ENCODE measurements around the gene SSR1. TPM values are rescaled to one million over a fixed set of nuclear protein-coding genes. Genes with fewer than 3 reads are reported as not detected.

Gene SSR1
- total RNA-seq, 1 donor: 205 TPM

DNA sequence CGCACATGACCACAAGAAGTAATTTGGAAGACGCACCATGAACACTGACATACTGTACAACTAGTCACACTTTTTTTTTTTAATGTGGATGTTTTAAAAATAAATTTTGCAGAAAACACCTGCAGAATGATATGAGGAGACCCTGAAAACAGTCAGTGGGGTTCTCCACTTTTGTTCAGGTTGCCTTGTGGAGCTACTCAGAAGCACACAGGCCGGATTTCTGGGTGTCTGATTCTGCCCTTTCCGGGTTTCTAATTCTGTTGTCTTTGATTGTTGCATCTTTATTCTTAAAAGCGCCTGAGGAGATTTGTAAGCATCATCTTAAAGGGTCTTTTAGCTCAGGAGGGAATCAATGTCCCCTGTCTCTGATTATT lies 74.5 kb downstream of the SSR1 start:
- TF ChIP-seq, protein P1, sequence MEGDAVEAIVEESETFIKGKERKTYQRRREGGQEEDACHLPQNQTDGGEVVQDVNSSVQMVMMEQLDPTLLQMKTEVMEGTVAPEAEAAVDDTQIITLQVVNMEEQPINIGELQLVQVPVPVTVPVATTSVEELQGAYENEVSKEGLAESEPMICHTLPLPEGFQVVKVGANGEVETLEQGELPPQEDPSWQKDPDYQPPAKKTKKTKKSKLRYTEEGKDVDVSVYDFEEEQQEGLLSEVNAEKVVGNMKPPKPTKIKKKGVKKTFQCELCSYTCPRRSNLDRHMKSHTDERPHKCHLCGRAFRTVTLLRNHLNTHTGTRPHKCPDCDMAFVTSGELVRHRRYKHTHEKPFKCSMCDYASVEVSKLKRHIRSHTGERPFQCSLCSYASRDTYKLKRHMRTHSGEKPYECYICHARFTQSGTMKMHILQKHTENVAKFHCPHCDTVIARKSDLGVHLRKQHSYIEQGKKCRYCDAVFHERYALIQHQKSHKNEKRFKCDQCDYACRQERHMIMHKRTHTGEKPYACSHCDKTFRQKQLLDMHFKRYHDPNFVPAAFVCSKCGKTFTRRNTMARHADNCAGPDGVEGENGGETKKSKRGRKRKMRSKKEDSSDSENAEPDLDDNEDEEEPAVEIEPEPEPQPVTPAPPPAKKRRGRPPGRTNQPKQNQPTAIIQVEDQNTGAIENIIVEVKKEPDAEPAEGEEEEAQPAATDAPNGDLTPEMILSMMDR (IDR thresholded peaks at IDR 0.05; ENCODE audit: insufficient read depth, low read length): no peak
- H3K4me3 ChIP-seq (ENCODE audit: low read depth, low read length): no peak overlapping the region
- DNase-seq (ENCODE audit: low read depth): no peak

DNA sequence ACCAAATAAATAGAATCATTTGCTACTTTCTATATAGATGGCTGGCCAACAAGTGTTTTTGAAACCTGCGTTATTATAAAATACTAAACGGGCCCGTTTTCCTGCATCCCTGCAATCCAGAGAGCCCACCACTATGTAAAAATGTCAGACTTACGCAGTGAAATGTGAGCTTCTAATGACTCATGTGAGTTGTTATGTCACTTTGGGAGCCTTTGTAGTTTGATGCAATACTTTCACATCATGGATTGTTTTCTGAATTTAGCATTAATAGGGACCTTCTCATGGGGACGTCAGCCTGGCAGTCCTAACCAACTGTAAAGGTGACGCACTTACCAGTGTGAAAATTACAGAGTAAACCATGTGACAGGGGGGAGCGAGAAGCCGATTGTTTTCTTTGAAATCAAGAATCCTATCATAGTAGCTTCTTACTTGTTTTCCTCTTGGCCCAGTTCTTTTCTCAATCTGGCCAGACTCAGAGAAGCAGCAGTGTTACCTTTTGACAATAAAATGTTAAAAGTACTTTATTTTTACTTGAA lies 75.3 kb downstream of the SSR1 start:
- TF ChIP-seq, protein P1 (IDR thresholded peaks at IDR 0.05; ENCODE audit: insufficient read depth, low read length): no peak
- no peak for DNase-seq (ENCODE audit: low read depth)

DNA sequence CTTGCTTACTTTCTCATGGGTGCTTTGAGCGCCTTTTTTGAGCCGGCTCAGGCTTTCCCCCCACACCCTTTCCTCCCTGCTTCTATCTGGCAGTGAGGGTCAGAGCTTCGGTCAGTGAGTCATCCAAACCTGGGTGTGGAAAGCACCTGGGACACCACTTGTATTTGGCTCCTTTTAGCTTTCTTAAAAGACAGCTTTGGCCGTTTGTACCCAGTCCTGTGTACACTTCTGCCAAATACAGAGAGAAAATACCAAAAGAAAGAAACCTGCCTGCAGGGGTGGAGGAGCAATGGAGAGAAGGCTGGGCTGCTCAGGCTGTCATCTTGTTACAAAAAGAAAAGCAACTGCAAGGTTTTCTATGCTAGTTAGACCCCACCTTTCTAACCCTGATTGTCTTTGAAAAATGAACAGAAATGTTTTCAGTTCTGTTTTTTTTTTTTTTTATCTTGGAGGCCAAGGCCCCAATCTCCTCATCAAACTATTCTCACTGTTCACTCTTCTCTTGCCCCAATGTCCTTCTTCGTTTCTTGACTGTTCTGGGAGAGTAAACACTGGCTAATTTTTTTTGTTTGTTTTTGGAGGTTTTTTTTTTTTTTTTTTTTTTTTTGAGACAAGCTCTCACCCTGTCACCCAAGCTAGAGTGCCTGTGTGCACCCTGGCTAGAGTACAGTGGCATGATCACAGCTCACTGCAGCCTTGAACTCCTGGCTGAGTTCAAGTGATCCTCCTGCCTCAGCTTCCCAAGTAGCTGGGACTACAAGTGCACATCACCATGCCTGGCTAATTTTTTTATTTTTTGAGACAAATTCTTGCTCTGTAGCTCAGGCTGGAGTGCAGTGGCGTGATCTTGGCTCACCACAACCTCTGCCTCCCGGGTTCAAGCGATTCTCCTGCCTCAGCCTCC lies 76.4 kb downstream of the SSR1 start:
- H3K4me3 ChIP-seq (ENCODE audit: low read depth, low read length): no peak overlapping the region
- TF ChIP-seq, protein P1 (IDR thresholded peaks at IDR 0.05; ENCODE audit: insufficient read depth, low read length): no peak
- no peak for DNase-seq (ENCODE audit: low read depth)

More for the DNA sequence above, 75.3 kb downstream of the SSR1 start:
- no peak overlapping the region for H3K4me3 ChIP-seq (ENCODE audit: low read depth, low read length)

DNA sequence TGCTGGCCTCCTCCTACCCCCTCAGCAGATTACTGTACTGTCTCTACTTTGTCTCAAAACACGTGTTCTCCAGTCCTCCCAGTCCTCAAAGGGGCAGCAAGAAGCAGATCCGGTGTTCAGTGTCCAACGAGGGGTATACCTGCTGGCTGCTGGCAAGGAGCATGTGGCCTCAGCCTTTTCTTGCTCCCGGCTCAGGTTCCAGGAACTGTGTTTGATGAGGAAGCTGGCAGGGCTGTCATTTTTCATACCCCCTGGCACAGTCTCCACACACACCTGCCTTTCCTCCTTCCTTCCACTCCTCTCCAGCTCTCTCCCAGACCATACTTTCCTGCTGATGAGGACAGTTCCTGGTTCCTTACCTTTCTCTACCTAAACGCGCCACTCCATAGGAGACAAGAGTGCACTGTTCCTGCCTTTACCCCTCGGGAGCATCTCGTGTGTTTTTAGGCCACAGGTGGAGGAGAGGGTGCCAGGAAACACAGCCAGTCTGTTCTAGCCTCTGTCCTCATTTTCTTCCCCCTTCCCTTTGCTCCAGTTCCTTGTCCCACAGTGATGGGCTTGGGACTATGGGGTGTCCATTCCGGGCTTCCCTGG lies 77.2 kb downstream of the SSR1 start:
- TF ChIP-seq, protein P1 (IDR thresholded peaks at IDR 0.05; ENCODE audit: insufficient read depth, low read length): no peak
- H3K4me3 ChIP-seq (ENCODE audit: low read depth, low read length): no peak overlapping the region
- no peak for DNase-seq (ENCODE audit: low read depth)

DNA sequence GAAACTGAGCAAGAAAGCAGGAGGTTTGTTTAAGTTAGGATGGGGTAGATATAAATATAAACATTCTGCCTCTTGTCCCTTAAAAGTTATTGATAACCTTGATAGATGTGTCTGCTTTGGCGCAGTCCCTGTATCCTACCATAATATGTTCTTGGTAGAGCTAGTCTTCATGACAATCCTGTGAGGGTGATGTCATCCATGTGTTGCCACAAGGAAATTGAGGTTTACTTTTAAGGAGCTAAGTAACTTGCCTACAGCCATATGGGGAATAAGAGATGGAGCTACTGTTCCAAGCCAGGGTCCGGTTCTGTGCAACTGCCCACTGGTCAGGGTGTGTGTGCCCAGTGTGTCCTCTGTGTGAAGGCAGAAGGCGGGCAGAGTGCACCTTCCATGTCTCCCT lies 78.5 kb downstream of the SSR1 start:
- no peak overlapping the region for H3K4me3 ChIP-seq (ENCODE audit: low read depth, low read length)
- TF ChIP-seq, protein P1 (IDR thresholded peaks at IDR 0.05; ENCODE audit: insufficient read depth, low read length): no peak
- DNase-seq (ENCODE audit: low read depth): no peak

DNA sequence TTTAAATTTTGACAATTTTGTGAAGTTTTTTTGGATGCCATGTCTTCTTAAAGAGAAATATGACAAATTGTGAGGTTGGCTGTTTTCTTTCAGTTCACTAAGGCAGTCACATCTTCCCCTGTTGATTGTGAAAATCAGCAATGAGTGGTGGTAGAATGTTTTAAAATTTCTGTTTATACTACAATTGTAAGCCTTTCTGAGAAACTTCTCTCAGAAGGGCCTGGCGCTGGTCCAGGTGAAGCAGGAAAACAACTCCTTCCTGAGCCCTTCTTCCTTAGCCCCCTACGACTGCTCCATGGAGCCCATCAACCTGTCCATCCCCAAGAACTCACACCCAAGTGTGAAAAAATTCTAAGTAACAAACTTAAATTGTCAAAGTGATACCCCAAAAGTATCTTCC lies 80.6 kb downstream of the SSR1 start:
- TF ChIP-seq, protein P1 (IDR thresholded peaks at IDR 0.05; ENCODE audit: insufficient read depth, low read length): no peak
- no peak overlapping the region for H3K4me3 ChIP-seq (ENCODE audit: low read depth, low read length)
- DNase-seq (ENCODE audit: low read depth): no peak
